ENCODE measurements around the gene ABCC1.

Gene ABCC1

DNA sequence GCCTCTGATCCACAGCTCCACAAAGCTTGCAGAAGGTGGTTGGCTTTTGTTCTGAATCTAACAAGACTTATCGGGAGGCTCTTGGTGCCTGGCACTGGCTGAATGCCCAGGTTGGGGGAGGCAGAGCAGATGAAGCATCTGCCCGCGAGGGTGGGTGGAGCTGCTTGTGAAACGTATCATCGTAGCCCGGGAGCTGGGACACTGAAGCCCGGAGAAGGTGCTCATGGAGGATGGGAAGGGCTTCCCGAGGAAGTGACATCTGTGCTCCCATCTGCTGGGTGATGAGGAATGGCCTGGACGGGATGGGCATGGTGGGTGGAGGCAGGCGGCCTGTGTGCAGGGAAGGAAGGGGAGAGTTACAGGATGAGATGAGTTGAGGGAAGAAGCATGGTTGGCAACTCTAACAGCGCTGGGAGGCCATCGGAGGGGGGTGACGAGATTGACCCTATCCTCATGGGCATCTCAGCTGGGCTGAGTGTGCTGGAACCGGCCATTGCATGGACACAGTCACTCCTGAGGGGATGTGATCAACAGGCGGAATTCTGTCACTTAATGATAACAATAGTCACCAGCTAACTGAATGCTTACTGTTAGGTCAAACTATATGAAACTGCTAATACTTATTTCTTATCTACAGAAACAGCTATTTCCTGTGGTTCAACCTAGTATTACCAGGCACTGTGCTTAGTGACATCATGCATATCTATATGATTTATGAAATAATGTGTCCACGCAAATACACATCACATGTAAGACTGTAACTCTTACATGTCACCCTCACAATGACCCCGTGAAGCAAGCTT is 171.2 kb downstream of the ABCC1 start:
- DNase-seq: peak; percentile 59 to 62

DNA sequence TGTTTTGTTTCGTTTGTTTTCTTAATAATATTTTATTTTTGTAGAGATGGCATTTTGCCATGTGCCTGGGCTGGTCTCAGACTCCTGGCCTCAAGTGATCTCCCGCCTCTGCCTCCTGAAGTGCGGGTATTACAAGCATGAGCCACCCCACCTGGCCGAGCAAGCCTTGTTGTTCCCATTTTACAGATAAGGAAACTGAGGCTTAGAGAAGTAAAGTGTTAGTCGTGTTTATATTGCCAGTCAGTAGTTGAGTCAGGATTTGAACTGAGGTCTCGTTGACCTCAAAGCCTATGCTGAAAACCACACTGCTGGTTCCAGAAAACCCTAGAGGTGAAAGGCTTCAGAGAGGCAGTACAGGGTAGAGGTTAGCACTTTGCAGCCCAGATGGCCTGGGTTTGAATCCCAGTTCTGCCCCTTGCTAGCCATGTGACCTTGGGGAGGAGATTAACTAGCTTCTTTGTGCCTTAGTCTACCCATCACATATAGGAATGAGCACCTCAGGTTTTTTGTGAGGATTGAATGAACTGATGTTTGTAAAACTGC is 171.8 kb downstream of the ABCC1 start:
- no peak for DNase-seq

DNA sequence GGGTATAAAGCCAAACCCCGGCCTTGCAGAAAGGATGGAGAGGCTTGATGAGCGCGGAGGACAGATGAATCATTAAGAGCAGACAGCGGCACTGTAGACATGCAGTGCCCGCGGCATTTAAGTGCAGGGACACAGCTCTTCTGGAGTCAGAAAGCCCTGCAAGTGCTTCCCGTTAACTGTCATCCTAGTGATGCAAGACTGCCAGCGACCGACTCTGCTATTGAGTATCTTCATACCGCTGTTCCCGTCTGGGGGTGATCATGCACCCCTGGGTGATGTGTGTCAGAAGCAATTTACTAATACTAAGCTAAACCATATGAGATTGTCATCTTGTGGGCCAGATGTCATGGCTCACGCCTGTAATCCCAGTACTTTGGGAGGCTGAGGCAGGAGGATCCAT is 172.8 kb downstream of the ABCC1 start:
- DNase-seq: no peak

DNA sequence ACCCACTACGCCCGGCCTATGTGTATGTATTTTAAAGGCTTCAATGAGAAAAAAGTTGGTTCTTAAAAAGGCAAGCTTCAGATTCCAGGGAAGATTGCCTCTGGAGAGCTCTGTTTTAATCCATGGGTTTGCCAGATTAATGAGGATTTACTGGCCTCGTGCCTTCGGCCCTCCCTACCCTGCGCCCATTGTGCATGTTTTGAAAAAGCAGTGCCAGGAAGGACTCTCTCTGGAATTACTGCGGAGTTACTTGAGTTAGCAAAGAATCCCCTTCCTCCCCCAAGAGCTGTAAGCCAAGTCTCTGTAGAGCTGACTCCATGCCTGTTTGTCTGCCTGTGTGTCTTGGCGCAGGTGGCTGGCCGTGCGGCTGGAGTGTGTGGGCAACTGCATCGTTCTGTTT is 175.0 kb downstream of the ABCC1 start:
- no peak for DNase-seq

DNA sequence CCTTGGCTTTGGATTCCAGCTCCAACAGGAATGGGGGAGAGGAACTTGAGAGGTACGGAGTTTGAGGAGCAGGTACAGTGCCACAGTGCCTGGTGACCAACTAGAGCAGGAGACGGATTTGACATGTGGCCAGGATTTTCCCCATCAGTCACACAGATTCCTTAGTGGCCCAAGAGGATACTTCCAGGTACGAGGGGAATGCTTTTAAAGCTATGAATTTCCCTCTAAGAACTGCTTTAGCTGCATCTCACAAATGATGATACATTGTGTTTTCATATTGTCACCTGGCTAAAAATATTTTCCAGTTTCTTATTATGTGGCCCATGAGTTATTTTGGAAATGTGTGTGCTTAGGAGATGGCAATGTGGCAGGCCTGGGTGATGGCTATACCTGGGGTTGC is 175.6 kb downstream of the ABCC1 start:
- no peak for DNase-seq

DNA sequence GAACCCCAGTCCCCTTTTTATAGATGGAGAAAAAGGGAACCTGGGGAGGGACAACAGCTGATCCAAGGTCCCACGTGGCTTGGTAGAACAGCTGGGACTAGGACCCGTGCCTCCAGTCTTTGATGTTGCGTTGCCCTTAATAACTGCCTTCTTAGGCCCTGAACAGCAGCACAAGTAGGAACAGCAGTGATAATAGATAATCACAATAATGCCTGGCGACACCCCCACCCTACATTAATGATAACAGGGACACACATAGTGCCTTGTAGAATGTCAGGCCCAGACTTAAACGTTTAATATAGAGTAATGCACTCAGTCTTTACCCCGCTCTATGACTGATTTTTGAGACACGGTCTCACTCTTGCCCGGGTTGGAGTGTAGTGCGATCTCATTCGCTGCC is 177.5 kb downstream of the ABCC1 start:
- no peak for DNase-seq

DNA sequence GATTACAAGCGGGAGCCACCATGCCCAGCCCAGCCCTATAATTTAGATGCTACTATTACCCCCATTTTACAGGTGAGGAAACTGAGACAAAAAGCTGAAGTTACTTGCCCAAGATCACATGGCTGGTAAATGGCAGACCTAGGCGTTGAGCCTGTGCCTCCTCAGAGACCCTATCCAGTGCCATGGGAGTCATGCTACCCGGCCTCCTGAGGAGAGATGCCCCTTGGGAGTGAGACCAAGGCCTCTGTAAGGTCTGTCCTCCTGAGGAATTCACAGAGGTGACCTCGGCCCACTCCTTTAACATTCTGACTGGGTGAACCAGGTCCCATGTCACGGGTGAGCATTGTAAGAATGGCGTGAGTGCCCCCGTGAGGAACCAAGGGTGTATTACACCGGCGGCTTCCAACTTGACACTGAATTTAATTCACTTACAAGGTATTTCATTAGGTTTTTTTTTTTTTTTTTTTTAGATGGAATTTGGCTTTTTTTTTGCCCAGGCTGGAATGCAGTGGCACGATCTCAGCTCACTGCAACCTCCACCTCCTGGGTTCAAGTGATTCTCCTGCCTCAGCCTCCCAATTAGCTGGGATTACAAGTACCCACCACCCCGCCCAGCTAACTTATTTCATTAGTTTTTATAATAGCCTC is 178.2 kb downstream of the ABCC1 start:
- DNase-seq: peak; percentile 14 to 32

DNA sequence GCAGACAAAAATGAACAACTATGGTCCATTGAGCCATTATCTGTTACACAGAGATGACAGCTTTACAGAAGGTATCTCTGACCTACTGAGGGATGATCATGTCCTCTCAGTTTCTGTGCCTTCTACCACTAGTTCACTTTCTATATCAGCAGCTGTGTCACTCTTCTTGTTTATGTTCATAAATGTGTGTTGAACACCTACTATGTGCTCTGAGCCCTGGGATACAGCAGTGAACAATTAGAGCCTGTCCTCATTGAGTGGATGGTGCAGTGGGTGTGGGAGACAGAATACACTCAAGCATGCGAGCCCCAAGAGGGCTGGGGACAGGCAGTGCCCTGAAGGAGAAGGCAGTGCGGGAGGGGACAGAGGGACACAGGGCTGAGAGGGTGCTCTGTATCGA is 181.8 kb downstream of the ABCC1 start:
- DNase-seq: no peak

DNA sequence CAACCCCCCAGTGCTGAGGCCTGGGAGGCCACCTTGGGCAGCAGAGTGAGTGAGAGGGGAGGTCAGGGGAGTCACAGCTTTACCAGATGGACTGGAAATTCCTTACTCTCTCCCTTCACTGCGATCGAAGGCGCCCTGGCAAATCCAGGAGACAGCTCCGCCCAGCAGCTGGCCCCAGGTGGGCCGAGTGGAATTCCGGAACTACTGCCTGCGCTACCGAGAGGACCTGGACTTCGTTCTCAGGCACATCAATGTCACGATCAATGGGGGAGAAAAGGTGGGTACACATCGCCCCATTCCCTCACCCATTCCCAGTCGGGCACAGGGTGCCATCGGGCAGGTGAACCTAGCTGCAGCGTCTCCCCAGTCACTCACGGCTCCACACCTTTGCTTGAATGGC is 182.2 kb downstream of the ABCC1 start:
- DNase-seq: no peak

DNA sequence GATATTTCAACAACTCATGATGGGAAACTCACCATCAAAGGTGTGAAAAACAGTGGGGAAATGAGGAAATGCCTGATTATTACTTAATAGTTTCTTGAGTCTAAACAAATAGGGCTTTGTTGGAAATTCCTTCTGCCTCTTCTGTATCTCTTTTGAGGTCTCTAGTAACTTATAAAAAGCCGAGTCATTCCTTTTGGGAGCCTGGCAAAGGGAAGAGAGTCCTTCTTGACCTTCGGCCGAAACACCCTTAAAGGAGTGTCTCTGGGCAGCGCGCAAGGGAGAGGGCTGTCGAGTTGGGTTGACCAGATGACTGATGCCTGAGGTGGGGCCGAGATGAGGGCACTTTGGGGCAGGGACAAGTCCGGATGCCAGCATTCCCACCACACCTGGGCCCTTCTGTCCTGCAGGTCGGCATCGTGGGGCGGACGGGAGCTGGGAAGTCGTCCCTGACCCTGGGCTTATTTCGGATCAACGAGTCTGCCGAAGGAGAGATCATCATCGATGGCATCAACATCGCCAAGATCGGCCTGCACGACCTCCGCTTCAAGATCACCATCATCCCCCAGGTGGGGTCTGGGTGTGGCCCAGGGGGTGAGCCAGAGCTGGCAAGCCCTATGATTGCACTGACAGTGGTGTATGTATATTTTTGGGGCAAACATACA is 184.7 kb downstream of the ABCC1 start:
- DNase-seq: no peak

DNA sequence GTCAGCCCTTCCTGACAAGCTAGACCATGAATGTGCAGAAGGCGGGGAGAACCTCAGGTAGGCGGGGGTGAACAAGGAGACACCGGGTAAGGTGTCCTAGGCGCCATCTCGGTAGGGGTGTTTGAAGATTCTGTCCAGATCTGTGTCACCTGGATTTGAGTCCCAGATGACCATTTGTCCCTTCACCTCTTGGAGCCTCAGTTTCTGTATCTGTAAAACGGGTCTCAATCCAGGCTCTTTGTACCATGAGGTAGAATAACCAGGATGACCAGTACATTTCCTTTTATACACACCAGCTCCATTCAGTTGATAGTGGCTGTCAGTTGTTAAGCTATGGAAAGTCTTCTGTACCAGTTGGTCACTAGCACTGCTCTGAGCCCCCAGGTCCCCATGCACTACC is 187.2 kb downstream of the ABCC1 start:
- no peak for DNase-seq

DNA sequence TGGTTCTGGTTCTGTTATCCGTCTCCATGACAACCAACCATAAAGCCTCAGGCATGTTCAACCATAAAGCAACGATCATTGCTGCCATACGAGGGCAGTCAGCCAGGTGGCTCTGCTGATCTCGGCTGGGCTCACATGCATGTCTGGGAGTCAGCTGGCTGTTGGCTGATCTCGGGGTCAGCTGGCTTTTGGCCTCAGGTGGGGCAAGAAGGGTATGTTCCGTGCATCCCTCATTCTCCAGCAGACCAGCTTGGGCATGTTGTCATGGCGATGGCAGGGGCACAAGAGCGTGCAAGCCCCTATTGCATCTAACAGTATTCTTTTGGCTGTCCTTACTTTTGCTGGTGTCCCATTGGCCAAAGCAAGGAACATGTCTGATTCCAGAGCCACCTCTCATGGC is 187.7 kb downstream of the ABCC1 start:
- no peak for DNase-seq

DNA sequence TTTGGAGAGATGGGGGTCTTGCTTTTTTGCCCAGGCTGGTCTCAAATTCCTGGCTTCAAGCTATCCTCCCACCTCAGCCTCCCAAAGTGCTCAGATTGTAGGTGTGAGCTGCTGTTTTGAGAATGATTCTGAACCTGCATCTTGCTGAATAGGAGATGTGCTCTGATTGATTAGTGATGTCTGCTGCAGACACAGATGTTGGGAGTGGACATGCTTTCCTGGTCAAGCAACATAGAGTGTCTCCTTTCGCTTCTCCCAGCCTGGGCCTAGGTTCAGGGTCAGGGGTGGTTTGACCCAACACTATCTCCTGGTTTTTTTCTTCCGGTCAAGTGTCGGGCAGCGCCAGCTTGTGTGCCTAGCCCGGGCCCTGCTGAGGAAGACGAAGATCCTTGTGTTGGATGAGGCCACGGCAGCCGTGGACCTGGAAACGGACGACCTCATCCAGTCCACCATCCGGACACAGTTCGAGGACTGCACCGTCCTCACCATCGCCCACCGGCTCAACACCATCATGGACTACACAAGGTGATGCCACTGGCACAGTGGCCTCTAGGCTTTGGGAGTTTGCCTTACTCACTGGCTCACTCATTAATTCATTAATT is 188.7 kb downstream of the ABCC1 start:
- DNase-seq: no peak

DNA sequence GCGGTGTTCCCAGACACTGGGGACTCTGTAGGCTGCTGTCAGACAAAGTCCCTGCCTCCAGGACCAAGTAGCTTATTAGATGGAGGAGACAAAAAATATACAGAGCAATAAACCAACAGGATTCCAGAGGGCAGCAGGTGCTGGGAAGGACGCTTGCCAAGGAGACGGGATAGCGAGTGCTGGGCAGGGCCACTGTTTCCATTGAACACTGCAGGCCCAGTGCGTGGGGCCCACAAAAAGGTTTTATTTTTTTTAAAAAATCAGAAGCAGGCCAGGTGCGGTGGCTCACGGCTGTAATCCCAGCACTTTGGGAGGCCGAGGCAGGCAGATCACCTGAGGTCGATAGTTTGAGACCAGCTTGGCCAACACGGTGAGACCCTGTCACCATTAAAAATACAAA is 189.6 kb downstream of the ABCC1 start:
- DNase-seq: no peak

DNA sequence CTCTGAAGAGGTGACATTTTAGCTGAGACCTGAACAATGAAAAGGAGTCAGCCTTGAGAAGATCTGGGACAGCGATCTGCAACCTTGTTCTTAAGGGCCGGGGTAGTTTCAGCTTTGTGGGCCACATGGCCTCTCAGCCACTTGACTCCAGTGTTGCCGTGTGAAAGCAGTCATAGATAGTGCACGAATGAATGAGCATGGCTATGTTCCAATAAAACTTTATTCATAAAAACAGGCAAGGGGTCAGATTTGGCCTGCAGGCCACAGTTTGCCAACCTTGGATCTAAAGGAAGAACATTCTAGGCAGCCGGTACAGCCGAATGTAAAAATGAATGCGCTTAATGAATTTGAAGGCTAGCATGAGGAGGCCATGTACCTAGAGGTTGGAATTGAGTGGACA is 190.4 kb downstream of the ABCC1 start:
- no peak for DNase-seq

DNA sequence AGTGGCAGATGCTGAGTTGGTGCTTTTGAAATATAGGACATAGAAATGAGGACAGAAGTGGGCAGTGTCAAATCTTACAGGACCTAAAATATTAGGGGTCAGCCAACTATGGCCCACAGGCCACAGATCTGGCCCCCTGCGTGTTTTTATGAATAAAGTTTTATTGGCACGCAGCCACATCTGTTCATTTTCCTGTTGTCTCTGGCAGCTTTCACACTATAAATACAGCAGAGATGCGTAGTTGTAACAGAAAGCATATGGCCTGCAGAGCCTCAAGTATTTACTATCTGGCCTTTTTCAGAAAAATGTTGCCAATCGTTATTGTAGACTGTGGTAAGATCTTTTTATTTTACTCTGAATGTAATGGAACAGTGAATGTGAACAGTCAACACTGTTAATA is 191.1 kb downstream of the ABCC1 start:
- no peak for DNase-seq

DNA sequence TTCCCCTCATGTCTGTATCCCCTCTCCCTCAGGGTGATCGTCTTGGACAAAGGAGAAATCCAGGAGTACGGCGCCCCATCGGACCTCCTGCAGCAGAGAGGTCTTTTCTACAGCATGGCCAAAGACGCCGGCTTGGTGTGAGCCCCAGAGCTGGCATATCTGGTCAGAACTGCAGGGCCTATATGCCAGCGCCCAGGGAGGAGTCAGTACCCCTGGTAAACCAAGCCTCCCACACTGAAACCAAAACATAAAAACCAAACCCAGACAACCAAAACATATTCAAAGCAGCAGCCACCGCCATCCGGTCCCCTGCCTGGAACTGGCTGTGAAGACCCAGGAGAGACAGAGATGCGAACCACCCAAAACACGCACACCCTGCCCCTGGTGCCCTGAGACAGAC is 191.7 kb downstream of the ABCC1 start:
- no peak for DNase-seq

DNA sequence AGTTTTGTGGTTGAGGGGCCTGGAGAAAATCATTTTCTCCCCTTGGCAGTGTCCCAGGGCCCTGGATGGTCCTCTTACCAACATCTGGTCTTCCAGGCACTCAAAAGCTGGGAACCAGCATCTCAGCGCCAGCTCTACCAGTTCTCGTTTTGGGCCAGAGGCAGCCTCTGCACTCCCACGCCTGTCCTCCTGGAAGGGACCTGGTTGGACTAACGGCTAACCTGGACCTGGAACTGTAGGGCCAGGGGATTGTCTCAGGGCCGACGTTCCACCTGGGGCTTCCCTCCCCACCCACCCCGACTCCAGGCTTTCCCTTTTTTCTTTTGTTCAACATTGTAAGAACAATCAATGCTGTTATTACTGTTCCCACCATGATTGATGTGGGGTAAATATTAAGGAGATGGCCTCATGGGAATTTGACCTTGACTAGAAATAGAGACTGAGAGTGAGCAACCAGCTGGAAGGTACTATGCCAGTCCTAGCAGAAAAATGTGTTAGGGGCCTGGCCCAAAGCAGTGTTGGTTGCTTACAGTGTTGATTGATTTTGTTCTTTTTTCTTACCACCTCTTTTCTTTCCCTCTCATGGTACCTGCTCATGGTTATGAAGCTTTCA is 192.5 kb downstream of the ABCC1 start:
- DNase-seq: no peak

DNA sequence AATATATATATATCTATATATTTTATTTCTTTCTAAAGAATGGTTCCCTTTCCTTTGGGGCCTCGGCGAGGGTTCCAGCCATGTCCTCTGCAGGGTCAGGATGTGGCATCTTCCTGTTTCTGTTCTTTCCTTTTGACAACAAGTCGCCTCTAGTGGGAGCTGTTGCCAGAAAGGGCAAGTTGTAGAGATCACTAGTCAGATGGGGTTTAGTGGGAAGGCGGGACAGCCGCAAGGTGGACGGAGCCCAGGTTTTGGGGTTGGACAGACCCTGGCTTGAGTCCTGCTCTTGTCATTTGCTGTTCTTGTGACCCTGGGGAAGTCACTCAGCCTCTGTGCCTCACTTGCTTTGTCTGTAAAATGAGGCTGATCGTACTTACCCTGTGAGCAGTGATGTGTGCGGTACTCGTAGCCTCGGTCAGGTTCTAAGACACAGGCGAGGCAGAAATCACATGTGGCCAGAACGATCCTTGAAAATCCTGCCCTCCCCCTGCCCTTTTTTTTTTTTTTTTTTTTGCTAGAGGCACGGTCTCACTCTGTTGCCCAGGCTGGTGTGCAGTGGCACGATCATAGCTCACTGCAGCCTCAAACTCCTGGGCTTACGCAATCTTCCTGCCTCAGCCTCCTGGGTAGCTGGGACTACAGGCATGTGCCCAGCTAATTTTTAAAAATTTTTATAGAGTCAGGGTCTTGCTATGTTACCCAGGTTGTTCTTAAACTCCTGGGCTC is 193.8 kb downstream of the ABCC1 start:
- DNase-seq: no peak

DNA sequence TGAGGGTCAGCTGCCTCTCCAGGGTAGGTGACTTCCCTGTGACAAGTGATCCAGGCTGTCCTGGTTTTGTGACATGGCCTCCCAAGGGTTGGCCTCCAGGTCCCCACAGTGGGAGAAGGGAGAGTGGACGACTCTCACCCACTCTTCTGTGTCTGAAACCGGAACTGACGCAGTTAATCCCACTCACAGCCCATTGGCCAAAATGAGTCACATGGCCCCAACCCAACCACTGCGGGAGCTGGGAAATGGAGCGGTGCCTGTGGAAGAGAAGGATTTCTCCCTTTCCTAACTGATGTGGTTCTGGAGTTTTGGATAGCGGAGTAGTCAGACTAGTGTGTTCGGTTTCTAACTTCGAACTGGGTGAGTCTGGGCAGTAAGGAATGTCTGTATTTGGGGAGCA is 194.5 kb downstream of the ABCC1 start:
- no peak for DNase-seq

DNA sequence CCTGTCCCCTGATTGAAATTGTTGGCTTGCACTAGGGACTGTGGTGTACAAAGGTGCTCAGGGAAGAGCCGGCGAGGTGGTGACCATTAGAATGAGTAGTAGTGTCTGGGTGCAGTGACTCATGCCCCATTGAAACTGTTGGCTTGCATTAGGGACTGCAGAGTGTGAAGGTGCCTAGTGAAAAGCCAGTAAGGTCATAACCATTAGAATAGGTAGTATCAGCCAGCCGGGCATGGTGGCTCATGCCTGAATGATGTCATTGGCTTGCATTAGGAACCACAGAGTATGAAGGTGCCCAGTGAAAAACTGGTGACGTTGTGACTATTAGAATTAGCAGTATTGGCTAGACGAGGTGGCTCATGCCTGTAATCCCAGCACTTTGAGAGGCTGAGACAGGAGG is 195.0 kb downstream of the ABCC1 start:
- DNase-seq: no peak

DNA sequence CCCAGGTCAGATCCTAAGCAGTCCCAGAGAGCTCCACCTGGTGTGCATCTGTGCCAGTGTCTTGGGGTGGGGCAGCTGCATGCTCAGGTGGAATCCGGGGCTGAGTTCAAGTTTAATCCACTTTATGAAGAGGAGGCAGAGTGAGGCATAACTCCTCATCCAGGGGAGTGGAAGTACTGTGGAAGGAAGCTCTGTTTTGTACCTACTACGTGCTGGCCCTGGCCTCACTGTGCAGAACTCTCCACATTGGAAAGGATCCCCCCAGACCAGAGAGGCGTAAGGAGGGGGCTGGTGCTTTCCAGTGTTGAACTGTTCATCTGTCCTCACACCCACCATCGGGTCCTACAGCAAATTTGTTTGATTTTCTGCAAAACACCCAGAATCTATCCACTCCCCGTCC is 195.9 kb downstream of the ABCC1 start:
- DNase-seq: no peak
